HG02870 (cell line): ENCODE results near the gene NCAM2.
"Not testable (repeated sequence)": the region's sequence is repeated elsewhere in the genome, so short reads cannot be mapped to it uniquely, and the experiment has no call there.

Experiments used
- ATAC-seq: cut with Tn5 transposase; IDR thresholded peaks from one replicate; pipeline ENCODE4 v1.9.1; 2021; ENCODE audit warnings: mild to moderate bottlenecking, moderate library complexity; ENCODE audit not compliant: unreplicated experiment

NCAM2 gene

DNA sequence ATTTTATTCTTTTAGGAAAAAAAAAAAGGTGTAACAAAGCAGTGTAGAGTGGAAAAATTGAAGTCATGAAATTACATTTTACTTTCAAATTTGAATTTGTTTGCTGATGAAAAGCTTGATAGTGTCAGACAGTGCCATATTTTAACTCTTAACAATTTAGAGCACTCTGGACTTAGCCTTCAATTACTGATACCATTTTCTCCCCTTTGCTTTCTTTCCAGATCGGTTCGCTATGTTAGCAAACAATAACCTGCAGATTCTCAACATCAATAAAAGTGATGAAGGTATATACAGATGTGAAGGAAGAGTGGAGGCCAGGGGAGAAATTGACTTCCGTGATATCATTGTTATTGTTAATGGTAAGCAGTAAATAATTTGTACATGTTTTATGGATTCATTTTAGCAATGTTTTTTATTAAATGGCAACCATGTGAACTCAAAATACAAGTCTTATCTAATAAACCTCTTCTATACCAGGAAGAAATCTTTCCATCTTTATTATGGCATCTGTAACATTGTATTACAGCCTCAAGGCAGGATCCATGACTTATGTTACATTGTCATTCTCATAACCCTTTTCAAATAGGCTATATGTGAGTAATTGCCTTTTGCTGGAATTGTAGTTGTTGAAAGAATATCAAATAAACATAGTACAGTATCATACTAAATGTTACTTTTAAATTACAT lies 293.8 kb downstream of the NCAM2 start:
- ATAC-seq: no peak

DNA sequence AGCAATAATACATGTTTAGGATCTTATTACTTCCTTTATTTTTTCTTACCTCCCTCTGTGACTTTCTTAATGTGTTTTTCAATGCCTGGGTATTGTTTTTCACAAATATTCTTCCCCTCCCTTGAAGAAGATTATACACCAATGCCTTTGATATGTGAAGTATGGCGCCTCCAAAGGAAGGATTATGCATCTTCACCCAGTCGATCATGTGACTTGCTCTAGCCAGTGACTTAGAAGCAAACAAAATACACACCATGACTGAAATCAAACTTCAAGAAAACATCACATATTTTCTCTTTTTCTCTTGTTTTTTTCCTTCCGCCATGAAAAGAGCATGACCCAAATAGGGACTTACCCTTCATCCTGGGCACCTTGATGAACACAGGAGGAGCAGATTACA lies 297.1 kb downstream of the NCAM2 start:
- no peak for ATAC-seq

DNA sequence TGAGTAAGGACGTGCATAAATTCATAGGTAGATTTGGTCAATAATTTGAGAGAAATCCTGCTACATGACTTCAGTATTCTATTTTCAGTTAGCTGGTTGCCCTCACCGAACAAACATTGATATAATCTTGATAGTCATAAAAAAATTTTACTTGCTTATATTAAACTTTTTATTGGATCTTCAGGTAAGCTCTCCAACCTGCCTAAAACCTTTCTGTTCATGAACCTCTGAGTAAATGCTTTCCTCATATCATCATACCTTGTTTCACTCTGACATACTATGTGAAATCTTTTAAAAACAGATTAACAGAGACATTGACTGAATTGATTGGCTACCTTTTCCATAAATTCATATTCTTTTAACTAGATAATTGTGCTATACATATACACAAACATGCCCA lies 299.0 kb downstream of the NCAM2 start:
- ATAC-seq: no peak

DNA sequence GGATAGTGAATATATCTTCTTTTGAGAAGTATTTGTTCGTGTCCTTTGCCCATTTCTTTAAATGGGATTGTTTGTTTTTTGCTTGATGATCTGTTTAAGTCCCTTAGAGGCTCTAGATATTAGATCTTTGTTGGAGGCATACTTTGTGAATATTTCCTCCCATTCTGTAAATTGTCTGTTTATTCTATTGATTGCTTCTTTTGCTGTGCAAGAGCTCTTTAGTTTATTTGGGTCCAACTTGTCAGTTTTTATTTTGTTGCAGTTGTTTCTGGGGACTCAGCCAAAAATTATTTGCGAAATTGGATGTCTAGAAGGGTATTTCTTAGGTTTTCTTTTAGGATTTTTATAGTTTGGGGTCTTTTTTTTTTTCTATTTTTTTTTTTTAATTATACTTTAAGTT lies 302.8 kb downstream of the NCAM2 start:
- ATAC-seq: no peak

DNA sequence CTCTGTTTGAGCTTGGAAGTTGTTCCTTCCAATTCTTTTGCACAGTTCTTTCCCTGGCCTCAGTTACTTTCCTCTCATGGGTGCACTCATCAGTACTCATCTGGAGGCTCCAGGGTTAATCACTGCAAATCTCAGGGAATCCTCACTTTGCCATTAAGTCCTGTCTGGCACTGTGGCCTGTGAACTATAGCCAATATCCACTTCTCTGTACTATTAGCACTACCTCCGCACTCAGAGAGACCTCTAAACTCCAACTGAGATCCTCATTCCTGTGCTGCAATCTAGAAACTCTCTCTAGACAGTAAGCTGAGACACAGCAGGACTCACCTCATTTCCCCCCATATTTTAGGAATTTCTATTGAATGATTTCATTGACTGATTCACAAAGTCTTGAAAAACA lies 311.3 kb downstream of the NCAM2 start:
- no peak for ATAC-seq

DNA sequence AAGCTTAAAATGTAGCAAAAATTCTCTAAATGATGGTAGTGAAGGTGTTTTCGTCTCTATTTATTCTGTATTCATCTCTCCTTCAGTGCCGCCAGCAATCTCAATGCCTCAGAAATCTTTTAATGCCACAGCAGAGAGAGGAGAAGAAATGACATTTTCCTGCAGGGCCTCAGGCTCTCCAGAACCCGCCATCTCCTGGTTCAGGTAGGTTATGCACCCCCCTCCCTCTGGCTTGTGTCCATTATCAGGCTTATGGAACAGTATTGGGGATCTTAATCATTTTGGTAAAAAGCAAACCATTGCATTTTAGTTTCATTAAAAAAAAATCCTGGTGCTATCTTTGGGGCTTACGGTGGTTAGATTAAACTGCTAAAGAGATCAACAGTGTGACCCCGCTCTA lies 326.1 kb downstream of the NCAM2 start:
- no peak for ATAC-seq

DNA sequence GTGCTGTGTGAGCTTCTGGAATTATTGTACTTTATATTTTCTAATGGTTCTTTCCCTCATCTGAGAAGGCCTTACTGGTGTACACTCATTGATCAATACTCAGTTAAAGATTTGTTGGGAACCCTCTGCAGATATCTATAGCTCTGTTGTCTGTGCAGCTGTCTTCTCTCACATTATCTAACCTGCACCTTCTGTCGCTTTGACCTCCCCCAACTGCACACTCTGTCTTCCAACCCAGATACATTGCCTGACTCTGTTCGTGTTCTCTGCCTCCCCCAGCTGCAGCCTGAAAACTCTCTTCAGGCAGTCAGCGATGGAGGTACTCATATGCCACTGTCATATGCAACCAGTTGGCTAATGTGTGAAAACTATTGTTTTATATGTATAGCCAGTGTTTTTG lies 334.3 kb downstream of the NCAM2 start:
- ATAC-seq: no peak

DNA sequence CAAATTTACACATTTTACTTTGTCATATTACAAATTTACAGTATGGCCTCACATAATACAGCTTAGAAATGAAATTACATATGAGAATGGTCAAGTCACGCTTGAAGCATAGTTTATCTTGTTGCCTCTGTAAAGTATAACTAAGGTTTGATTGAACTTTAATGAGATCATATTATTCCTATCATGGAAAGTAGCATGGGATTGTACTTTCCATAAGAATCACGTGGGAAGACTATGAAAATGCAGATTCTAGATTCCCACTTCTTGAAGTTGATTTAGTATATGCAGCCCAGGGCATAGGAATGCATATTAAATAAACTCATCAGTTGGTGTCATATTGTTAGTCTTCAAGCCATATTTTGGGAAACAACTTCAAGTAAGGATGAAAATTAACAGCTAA lies 342.8 kb downstream of the NCAM2 start:
- no peak for ATAC-seq

DNA sequence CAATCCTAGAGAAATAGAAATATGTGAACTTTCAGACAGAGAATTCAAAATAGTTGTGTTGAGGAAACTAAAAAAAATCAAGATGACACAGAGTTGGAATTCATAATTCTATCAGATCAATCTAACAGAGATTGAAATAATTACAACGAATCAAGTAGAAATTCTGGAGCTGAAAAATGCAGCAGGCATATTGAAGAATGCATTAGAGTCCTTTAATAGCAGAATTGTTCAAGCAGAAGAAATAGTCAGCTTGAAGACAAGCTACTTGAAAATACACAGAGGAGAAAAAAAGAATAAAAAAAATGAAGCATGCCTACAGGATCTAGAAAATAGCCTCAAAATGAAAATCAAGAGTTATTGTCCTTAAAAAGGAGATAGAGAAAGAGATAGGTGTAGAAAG lies 347.1 kb downstream of the NCAM2 start:
- ATAC-seq: no peak

DNA sequence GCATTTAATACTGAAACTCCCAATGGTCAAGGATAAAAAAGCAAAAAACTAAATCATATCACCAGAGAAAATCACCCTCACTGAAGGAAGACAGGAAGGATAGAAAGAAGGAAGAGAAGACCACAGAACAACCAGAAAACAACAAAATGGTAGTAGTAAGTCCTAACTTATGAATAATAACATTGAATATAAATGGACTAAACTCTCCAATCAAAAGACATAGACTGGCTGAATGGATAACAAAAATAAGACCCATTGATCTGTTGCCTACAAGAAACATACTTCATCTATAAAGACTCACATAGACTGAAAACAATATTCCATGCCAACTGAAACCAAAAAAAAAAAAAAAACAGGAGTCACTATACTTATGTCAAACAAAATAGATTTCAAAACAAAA lies 347.7 kb downstream of the NCAM2 start:
- no peak for ATAC-seq

DNA sequence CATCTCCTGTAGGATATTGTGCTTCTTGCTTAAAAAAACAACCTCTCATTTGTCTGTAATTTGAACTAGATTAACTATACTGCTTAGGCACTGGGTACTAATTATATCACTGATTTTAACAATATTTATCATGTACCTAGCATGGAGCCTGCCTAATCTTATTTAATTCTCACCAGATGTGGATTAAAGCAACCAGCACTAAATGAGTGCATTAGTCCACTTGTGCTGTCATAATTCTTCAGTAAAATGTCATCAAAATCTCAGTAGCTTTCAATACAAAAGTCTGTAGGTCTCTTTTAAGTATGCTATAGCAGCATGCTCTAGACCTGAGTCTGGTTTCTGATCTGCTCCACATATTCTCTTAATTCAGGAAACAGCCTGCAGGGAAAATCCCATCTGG lies 368.1 kb downstream of the NCAM2 start:
- ATAC-seq: no peak

DNA sequence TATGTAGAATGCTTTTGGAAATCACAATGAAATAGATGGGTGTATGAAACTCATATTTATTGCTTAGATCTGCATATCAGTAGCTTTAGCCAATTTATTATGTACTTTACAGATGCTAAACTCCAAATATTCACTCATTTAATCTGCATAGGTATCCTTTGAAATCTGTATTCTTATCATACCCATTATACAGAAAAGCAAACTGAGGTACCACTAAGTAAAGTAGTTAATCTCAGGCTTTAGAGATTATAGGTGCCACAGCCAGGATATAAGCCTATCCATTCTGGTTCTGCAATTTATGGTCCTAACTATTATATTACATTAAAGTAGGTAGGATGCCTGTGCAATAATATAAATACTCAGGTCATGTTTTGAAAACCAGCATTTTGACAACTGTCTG lies 369.4 kb downstream of the NCAM2 start:
- no peak for ATAC-seq

DNA sequence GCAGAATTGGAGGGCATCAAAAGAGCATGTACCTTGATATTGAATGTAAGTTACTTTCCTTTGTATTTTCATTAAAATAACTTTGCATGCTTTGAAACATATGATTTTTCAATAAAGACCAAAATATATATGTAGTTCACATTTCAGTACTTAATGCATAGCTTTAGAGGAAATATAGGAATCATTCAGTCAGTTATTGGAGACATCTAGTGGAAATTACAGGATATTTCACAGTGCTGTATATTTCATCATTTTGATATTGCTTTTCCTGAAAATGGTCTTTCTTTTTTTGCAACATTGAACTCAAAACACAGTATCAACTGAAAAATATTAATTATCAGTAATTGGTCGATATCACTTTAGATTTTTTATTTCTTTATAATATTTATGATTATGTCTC lies 375.8 kb downstream of the NCAM2 start:
- no peak for ATAC-seq

DNA sequence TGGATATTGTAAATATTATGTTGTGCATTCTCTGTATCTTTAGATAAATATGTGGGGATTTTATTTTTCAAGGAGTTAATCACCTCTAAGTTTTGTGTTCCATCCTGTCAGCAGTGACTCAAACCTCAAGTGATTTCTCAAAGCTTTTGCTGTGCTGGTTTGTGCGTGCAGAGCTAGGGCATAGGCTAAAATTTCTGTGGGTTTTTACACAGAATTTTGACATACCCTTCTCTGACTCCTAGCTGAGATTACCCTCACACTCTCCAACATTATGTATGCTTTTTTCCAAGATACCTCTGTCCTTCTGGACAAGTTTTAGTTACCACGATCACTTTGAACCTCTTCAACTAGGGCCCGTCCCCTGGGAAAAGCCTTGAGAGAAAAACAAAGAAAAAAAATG lies 384.9 kb downstream of the NCAM2 start:
- no peak for ATAC-seq

DNA sequence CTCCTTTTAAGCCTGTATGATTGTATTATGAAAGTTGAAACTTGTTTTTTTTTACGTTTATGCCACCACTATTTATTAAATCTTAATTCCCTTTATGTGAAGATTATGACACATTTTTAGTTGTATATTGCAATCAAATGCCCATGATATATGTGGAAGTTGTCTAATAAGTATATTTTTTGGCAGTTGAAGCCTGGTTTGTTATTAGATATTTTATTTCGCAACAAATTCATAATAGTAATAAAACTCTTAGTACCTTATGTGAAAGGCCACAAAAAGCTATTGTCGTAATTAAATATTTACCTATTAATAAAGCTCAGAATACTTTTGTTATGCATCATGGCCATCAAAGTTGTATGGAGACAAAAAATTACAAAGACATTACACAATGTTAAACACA lies 386.8 kb downstream of the NCAM2 start:
- ATAC-seq: no peak

DNA sequence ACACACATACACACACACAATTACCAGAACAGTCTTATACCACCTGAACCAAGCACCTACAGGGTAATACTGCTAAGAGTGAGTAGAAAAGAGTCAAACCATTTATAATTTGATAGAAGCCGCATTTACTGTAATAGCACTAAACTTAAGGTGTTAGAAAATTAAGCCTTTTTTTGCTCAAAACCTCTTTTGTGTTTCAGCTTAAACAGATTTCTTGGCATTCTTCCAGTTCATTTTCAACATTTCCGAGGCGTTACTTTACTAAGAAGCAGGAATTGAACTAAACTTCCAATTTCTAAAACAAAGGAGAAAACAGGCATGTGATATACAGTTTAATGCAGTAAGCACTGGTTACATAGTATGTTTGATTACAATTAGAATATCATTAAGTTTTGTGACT lies 387.2 kb downstream of the NCAM2 start:
- ATAC-seq: no peak

DNA sequence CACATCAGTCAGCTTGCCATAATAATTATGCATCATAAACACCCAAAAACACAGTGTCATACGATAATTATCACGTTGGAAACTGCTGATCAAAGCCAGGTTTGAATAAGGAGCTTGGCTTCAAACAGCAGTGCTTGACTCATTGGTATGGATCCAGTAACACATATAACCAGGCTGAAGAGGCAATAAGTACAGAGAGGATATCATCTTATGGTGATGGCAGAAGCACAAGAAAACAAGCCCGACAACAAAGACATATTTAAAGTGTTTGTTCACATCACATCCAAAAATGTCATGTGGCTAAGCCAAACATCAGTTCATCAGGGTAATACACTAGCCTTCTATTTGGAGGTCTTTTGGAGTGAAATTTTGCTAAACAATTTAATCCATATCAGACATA lies 389.7 kb downstream of the NCAM2 start:
- no peak for ATAC-seq

DNA sequence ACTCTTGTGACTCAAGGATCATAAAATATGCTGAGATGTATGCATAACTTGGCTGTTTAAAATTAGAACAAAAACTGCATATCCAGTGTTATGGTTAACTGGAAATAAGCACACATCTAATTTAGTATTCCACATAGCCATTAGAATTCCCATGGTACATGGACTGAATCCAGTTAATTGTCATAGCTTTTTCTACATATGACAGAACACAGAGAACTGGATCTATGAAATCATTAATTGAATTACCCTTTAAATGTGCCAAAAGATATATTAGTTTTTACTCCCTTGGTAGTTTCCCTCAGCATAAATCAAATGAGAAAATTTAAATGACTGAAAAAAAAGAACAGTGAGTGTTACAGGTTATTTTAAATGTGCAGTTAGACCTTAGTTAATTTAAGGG lies 395.9 kb downstream of the NCAM2 start:
- no peak for ATAC-seq

DNA sequence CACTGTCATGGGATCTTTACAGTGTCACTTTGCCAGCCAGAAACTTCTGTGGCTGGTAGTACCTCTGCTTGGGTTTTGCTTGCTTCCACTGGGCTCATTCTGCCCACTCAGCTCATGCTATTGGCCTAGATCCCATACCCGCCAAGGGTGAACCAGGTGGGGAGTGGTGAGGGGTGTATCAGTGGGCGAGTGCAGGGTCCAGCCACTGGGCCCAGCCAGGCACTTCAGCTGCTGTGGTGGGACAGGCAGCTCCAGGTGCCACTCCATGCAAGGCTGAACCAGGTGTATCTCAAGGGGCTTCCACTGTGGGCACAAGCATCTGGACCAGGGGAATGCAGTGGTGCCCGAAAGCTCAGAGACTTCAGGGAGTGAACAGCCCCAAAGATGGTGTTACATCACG lies 398.2 kb downstream of the NCAM2 start:
- no peak for ATAC-seq

DNA sequence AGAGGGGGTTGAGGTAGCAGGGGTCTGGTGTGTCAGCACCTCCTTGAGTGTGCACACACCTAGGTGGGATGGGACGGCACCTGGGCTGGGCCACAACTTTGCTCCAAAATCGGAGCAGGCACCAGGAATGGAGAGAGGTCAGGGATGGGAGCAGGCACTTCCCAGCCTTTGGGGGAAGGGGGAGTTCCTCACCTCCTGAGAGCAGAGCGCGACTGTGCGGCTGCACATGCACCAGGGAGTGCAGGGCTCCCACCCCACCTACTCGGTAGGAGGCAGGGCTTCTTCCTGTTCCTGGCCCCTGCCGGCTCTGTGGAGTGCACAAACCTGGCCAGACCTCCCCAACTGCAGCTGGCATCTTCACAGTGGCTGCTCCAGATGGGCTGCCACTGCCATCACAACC lies 399.3 kb downstream of the NCAM2 start:
- ATAC-seq: no peak

DNA sequence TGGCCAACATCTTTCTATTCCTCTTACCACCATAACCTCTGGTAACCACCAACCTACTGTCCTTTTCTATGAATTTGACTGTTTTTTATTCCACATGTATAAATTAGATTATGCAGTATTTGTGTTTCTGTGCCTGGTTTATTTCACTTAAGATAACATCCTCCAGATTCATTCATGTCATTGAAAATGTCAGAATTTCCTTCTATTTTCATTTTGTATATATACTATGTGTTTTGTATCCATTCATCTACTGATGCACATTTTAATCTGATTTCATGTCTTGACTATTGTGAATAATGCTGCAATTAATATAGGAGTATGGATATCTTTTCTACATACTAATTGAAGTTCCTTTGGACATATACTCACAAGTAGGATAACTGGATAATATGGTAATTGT lies 403.2 kb downstream of the NCAM2 start:
- ATAC-seq: no peak

DNA sequence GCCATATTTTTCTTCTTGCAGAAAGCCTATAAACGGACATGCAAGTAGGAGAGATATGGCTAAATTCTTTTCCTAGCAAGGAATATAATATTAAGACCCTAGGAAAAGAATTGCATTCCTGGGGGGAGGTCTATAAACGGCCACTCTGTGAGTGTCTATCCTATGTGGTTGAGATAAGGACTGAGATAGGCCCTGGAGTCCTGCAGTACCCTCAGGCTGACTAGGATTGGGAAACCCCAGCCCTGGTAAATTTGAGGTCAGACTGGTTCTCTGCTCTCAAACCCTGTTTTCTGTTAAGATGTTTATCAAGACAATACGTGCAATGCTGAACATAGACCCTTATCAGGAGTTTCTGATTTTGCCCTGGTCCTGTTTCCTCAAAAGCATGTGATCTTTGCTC lies 404.0 kb downstream of the NCAM2 start:
- not testable (repeated sequence) for ATAC-seq

DNA sequence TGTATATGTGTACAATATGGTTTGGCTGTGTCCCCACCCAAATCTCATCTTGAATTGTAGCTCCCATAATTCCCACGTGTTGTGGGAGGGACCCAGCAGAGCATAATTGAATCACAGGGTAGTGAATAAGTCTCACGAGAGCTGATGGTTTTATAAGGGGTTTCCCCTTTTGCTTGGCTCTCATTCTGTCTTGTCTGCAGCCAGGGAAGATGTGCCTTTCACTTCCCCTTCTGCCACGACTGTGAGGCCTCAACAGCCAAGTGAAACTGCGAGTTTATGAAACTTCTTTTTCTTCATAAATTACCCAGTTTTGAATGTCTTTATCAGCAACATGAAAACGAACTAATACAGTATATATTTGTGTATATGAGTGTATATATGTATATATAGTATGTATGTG lies 406.1 kb downstream of the NCAM2 start:
- not testable (repeated sequence) for ATAC-seq

DNA sequence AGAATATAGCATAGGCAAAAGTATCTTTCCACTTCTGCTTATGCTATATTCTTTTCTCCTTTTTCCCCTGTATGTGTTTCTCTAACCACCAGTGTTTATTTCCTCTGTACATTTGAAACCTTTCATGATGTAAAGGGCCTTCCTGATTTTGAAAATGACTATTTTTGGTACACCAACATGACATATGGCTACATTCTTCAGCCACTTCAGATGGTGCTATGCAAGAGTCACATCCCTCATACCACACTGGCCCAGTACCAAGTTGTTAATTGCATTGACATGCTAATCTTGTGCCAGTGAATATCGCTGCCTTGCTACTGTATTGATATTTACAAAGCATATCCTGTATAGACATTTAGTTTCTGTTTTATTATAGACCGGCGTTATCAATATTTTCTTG lies 408.7 kb downstream of the NCAM2 start:
- ATAC-seq: no peak
